Smooth muscle cell (in vitro differentiated cells): Measurements from ENCODE around the gene SPTLC2. TPM values are rescaled to one million over a fixed set of nuclear protein-coding genes. Genes with fewer than 3 reads are reported as not detected.

Experiments
- DNase-seq: peaks from one replicate; lab custom pipeline; 2025; ENCODE audit not compliant: unreplicated experiment; lab: John Stamatoyannopoulos, UW
- H2AFZ ChIP-seq: fragments of 200-600 bp; sonication (generic); 2 replicates; pipeline ENCODE4 v1.6.0; 2016; ENCODE audit warnings: antibody characterized with exemption, low read depth, mild to moderate bottlenecking
- H3F3A ChIP-seq: fragments of 200-600 bp; sonication (generic); 2 replicates; pipeline ENCODE4 v1.6.0; 2017; ENCODE audit warnings: antibody characterized with exemption, low read depth
- H3K27ac ChIP-seq: fragments of 200-600 bp; sonication (generic); 2 replicates; pipeline ENCODE4 v1.5.1; 2016; ENCODE audit warnings: low read depth, mild to moderate bottlenecking
- H3K27me3 ChIP-seq: fragments of 200-600 bp; sonication (generic); 2 replicates; pipeline ENCODE4 v1.6.1; 2016; ENCODE audit warnings: low read depth, mild to moderate bottlenecking
- H3K36me3 ChIP-seq: fragments of 200-600 bp; sonication (generic); 2 replicates; pipeline ENCODE4 v1.5.1; 2016; ENCODE audit warnings: low read depth
- H3K4me1 ChIP-seq: fragments of 200-600 bp; sonication (generic); 2 replicates; pipeline ENCODE4 v1.5.1; 2016; ENCODE audit warnings: low read depth
- H3K4me2 ChIP-seq: fragments of 200-600 bp; sonication (generic); 2 replicates; pipeline ENCODE4 v1.6.0; 2016; ENCODE audit warnings: mild to moderate bottlenecking
- H3K4me3 ChIP-seq: fragments of 200-600 bp; sonication (generic); 2 replicates; pipeline ENCODE4 v1.5.1; 2016; ENCODE audit warnings: mild to moderate bottlenecking
- H3K79me2 ChIP-seq: fragments of 200-600 bp; sonication (generic); 2 replicates; pipeline ENCODE4 v1.6.0; 2016; ENCODE audit warnings: low read depth, mild to moderate bottlenecking
- H3K9ac ChIP-seq: fragments of 200-600 bp; sonication (generic); 2 replicates; pipeline ENCODE4 v1.6.0; 2016; ENCODE audit warnings: low read depth
- H3K9me3 ChIP-seq: fragments of 200-600 bp; sonication (generic); replicated peaks from 2 replicates; pipeline ENCODE4 v1.5.1; 2016; ENCODE audit warnings: low read depth
- H4K20me1 ChIP-seq: fragments of 200-600 bp; sonication (generic); 2 replicates; pipeline ENCODE4 v1.6.0; 2016; ENCODE audit warnings: low read depth
- CTCF ChIP-seq: fragments of 200-600 bp; sonication (generic); IDR thresholded peaks from 2 replicates; pipeline ENCODE4 v1.5.1; 2017; ENCODE audit warnings: borderline replicate concordance, mild to moderate bottlenecking, antibody characterized with exemption; ENCODE audit not compliant: insufficient read depth, poor library complexity, severe bottlenecking
- WGBS: methylation state at CpG from one replicate; pipeline ENCODE4 v1.1.7; 2016; ENCODE audit warnings: low lambda C conversion rate; 5-methylcytosine and 5-hydroxymethylcytosine counted together
- polyA plus RNA-seq: library from polyadenylated mRNA; unstranded; fragments of >200 nt; fragmentation: Nextera tagmentation; extraction: Ambion mirVana; gene quantifications from 2 replicates; pipeline ENCODE4 v1.2.1, GENCODE V29; 2016
- total RNA-seq: library from RNA; depleted of rRNA; stranded (reverse); fragments of >200 nt; gene quantifications from 2 replicates; pipeline ENCODE4 v1.2.3, GENCODE V29; 2014

SPTLC2 gene
- total and polyA plus RNA-seq, 2 experiments from 2014 or later = 23.4 to 24.8 TPM

GRCh38 chr14:77584809-77585208, 31.6 kb downstream of the SPTLC2 start:
- no peak overlapping the region for H2AFZ ChIP-seq
- 88% methylated on average over 10 of the region's 10 CpGs for WGBS
- peaks cover 5% of the 10 kb centered on the region for H3F3A ChIP-seq
- H3K4me2 ChIP-seq = no peak overlapping the region
- H3K27me3 ChIP-seq = no peaks in the 10 kb centered on the region
- TF ChIP-seq CTCF = no peak
- no peak overlapping the region for H3K27ac ChIP-seq
- H4K20me1 ChIP-seq = peaks cover 89% of the 10 kb centered on the region
- H3K79me2 ChIP-seq = peaks cover 86% of the 10 kb centered on the region
- DNase-seq = no peak
- H3K36me3 ChIP-seq = no peaks in the 10 kb centered on the region
- H3K4me3 ChIP-seq = no peak overlapping the region
- peaks cover 23% of the 10 kb centered on the region for H3K4me1 ChIP-seq
- H3K9ac ChIP-seq = no peak overlapping the region
- H3K9me3 ChIP-seq = no peaks in the 10 kb centered on the region

GRCh38 chr14:77583657-77584056, 32.8 kb downstream of the SPTLC2 start:
- no peak overlapping the region for H3K4me2 ChIP-seq
- 90% methylated on average over 3 of the region's 3 CpGs for WGBS
- H3F3A ChIP-seq = peaks cover 5% of the 10 kb centered on the region
- DNase-seq = no peak
- peaks cover 28% of the 10 kb centered on the region for H3K4me1 ChIP-seq
- H2AFZ ChIP-seq = no peak overlapping the region
- TF ChIP-seq CTCF = no peak
- no peaks in the 10 kb centered on the region for H3K36me3 ChIP-seq
- H3K9ac ChIP-seq = no peak overlapping the region
- peaks cover 86% of the 10 kb centered on the region for H3K79me2 ChIP-seq
- no peaks in the 10 kb centered on the region for H3K9me3 ChIP-seq
- no peak overlapping the region for H3K27ac ChIP-seq
- no peaks in the 10 kb centered on the region for H3K27me3 ChIP-seq
- no peak overlapping the region for H3K4me3 ChIP-seq
- peaks cover 92% of the 10 kb centered on the region for H4K20me1 ChIP-seq

GRCh38 chr14:77582511-77582910, 33.9 kb downstream of the SPTLC2 start:
- DNase-seq = no peak
- no peak overlapping the region for H3K4me3 ChIP-seq
- peak overlapping the region; percentile 55 for H3K27ac ChIP-seq
- H3K4me1 ChIP-seq = peaks cover 28% of the 10 kb centered on the region
- WGBS = 89% methylated on average over 3 of the region's 3 CpGs
- H3K27me3 ChIP-seq = no peaks in the 10 kb centered on the region
- no peaks in the 10 kb centered on the region for H3K36me3 ChIP-seq
- peaks cover 5% of the 10 kb centered on the region for H3F3A ChIP-seq
- peak overlapping the region; percentile 21 for H3K4me2 ChIP-seq
- H3K79me2 ChIP-seq = peaks cover 84% of the 10 kb centered on the region
- H4K20me1 ChIP-seq = peaks cover 92% of the 10 kb centered on the region
- no peak for TF ChIP-seq CTCF
- H3K9ac ChIP-seq = no peak overlapping the region
- no peaks in the 10 kb centered on the region for H3K9me3 ChIP-seq
- H2AFZ ChIP-seq = no peak overlapping the region

GRCh38 chr14:77580964-77581505, 35.4 kb downstream of the SPTLC2 start:
- 33% methylated on average over 4 of the region's 4 CpGs for WGBS
- no peaks in the 10 kb centered on the region for H3K27me3 ChIP-seq
- peaks cover 28% of the 10 kb centered on the region for H3K4me1 ChIP-seq
- peak overlapping the region; percentile 14 for H3K4me3 ChIP-seq
- H3K4me2 ChIP-seq = peak overlapping the region; percentile 82
- no peaks in the 10 kb centered on the region for H3F3A ChIP-seq
- no peak overlapping the region for H2AFZ ChIP-seq
- H4K20me1 ChIP-seq = peaks cover 89% of the 10 kb centered on the region
- peaks cover 70% of the 10 kb centered on the region for H3K79me2 ChIP-seq
- no peaks in the 10 kb centered on the region for H3K9me3 ChIP-seq
- peak overlapping the region; percentile 22 for H3K27ac ChIP-seq
- no peaks in the 10 kb centered on the region for H3K36me3 ChIP-seq
- no peak overlapping the region for H3K9ac ChIP-seq
- TF ChIP-seq CTCF = no peak
- DNase-seq = no peak
